Fibroblast of skin of scalp (primary cell): Measurements from ENCODE around the gene ZBTB37. TPM values are rescaled to one million over a fixed set of nuclear protein-coding genes. Genes with fewer than 3 reads are reported as not detected.
"Not testable (repeated sequence)": the region's sequence is repeated elsewhere in the genome, so short reads cannot be mapped to it uniquely, and the experiment has no call there.

ENCODE experiments used
- DNase-seq: peaks from one replicate; pipeline ENCODE4 v3.0.0-alpha.2; 2013
- polyA plus RNA-seq, 2 experiments: library from polyadenylated mRNA; unstranded; fragments of 120-200 nt; gene quantifications; one replicate each; pipeline ENCODE4 v1.2.1, GENCODE V29; 2013; ENCODE audit not compliant: insufficient read length in 2 of 2

Gene ZBTB37
- 2.2 TPM for polyA plus RNA-seq (2013, experiment 1 of 2; ENCODE audit: insufficient read length)
- 2.4 TPM for polyA plus RNA-seq (2013, experiment 2 of 2; ENCODE audit: insufficient read length)

GRCh38 chr1:173868266-173869020 is at the start of gene ZBTB37:
Gene ZBTB37 (plus strand): TSS chr1:173868380. CDS start chr1:173870226, 1,846 bp downstream.
- DNase-seq: no peak

DNA sequence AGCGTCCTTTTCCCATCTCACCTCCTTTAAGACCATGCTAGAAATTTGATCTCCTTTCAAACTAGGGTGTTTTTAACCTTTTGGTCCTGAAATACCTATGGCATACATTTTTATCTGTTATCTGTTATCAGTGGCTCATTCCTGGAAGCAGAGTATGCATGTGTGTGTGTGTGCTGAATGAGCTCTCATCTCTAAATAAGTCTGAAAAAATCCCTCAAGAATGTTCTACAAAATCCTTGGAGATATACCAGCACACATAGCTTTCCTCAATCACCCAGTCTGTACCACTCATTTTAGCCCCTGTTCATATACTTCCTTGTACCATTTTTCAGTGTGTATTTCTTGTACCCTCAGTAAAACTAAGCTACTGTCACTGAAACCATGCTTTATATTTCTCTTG is 49.7 kb upstream of the ZBTB37 start:
- no peak for DNase-seq

GRCh38 chr1:173821680-173822079 is 46.5 kb upstream of the ZBTB37 start:
- no peak for DNase-seq

- no peak for DNase-seq
Observed at GRCh38 chr1:173823781-173824314, 44.3 kb upstream of the ZBTB37 start.

GRCh38 chr1:173824315-173825081 is 43.7 kb upstream of the ZBTB37 start, which contains the start of the genes CENPL and DARS2:
Gene CENPL (minus strand): TSS chr1:173824883. CDS start chr1:173811299, 13,584 bp downstream.
Gene DARS2 (plus strand): TSS chr1:173824673. CDS start chr1:173825230, 557 bp downstream.
- DNase-seq: peak; percentile 98

DNA sequence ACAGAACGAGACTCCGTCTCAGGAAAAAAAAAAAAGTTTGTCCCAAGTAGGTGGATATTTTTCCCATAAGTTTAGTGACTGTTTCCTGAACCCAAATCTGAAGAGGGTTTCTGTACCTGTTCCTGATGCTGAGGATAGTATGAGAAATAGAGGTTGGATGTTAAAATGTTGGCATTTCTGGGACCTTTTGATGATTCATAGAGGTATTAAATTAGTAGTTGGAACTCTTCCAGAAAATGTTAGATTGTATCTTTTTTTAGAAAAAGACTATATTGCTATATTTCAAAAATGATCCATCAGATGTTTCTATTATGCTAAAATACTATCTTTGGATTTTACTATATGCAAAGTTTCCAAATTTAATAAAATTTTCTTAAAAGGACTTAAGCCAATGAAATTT is 40.6 kb upstream of the ZBTB37 start:
- no peak for DNase-seq

GRCh38 chr1:173832748-173833147 is 35.4 kb upstream of the ZBTB37 start:
- DNase-seq: no peak

- no peak for DNase-seq
Observed at GRCh38 chr1:173852105-173852504, 16.1 kb upstream of the ZBTB37 start.

DNA sequence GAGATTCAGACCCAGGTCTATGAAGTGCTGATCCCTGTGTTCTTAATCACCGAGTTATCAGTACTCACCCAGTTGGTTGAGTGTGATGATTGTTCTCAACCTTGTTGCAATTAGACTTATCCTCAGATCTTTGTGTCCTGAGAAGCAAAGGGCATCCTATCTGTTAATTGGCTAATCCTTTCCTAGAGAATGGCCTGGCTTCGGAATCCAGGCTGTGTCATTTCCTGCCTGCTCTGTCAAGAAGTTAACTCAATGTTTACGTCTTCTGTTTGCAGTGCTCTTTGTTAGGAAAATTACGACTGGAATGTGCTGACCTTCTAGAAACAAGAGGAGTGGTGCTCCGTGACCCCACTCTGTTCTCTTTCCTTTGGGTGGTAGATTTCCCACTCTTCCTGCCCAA is 15.1 kb upstream of the ZBTB37 start:
- peak; percentile 32 for DNase-seq

- DNase-seq: no peak
Observed at GRCh38 chr1:173856014-173856413, 12.2 kb upstream of the ZBTB37 start.

GRCh38 chr1:173856903-173857302 is 11.3 kb upstream of the ZBTB37 start:
- DNase-seq: no peak

GRCh38 chr1:173857363-173857917 is 10.7 kb upstream of the ZBTB37 start:
- no peak for DNase-seq

DNA sequence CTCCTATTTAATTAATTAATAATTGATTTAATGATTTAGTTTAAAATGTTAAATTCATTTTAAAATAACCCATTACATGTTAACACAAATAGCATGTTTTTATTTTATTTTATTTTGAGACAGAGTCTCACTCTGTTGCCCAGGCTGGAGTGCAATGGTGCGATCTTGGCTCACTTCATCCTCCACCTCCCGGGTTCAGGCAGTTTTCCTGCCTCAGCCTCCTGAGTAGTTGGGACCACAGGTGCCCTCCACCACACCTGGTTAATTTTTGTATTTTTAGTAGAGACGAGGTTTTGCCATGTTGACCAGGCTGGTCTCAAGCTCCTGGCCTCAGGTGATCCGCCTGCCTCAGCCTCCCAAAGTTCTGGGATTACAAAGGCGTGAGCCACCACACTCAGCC is 8.6 kb upstream of the ZBTB37 start:
- not testable (repeated sequence) for DNase-seq

DNA sequence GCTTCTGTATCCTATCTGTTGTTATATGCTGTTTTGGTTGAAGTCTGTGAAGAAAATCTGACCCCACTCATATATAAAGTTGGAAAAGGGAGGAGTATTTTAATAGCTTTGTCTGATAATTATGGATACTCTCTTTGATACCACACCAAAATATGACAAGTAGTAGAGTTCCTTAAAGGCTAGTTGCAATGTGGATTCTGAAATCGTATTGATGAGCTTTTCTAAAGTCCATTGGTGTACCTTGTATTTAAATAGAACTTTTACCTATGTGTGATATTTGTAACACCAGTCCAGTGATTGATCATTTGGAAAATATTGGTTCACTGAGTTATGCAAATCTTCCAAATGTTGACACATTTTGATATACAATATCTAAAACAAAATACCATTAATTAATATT is 8.1 kb upstream of the ZBTB37 start:
- DNase-seq: no peak

DNA sequence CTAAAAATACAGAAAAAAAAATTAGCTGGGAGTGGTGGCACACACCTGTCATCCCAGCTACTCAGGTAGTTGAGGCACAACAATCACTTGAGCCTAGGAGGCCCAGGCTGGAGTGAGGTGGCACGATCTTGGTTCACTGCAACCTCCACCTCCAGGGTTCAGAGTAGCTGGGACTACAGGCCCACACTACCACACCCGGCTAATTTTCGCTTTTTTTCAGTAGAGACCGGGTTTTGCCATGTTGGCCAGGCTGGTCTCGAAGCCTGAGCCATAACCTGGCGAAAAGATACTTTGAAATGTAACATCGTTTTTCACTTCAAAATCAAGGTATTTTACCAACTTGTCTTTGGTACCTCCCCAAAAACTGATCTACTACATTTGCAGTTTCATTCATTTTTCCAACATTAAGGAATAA is 6.4 kb upstream of the ZBTB37 start:
- peak; percentile 21 for DNase-seq

DNA sequence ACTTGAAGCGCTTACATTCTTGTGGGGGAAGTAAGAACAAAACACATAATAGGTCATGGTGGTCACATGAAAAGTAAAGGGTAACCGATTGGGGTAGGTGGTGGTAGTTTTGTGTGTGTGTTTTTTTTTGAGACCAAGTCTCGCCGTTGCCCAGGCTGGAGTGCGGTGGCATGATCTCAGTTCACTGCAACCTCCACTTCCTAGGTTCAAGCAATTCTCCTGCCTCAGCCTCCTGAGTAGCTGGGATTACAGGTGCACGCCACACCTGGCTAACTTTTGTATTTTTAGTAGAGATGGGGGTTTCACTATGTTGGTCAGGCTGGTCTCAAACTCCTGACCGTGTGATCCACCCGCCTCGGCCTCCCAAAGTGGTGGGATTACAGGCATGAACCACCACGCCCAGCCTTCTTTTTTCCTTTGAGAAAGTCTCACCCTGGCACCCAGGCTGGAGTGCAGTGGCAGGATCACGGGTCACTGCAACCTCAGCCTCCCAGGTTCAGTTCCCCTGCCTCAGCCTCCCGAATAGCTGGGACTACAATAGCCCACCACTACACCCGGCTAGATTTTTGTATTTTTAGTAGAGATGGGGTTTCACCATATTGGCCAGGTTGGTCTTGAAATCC is 5.9 kb upstream of the ZBTB37 start:
- not testable (repeated sequence) for DNase-seq

- no peak for DNase-seq
Observed at GRCh38 chr1:173862769-173863223, 5.4 kb upstream of the ZBTB37 start.

DNA sequence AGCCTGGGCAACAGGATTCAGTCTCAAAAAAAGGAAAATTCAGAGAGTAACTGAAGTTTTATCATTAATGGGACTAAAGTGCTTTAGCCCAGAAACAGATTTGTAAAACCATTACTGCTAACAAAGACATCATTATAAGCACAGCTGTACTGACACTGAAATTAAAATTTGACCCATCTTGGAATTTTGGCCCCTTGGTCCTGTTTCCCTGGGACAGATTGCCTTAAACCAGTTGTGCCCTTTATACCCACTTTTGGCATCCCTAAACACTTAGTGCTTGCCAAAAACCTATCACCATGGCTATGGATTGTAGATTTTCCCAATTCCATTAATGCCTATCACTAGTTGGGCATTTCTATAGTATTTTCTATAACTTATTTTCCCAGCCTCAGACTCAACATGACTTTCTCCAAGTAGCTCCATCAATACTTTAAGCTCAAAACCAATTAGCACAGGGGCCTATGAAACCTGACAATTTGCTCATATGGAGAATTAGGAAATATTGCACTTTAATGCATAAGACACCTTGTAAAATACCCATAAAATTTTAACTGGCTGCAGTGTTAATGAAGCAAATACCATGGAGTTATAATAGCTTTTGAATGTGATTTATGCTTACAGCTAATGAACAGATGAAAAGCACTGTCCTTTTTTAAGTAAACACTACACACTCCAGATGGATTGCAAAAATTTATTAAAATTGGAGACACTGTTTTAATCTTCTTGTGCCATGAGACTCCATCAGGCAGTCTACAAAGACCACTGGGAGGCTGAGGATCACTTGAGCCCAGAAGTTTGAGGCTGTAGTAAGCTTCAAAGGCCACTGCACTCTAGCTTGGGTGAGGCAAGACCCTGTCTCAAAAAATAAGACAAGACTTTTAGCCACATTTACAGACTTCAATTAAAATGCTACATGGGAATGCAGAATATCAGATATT is 4.7 kb upstream of the ZBTB37 start:
- no peak for DNase-seq

DNA sequence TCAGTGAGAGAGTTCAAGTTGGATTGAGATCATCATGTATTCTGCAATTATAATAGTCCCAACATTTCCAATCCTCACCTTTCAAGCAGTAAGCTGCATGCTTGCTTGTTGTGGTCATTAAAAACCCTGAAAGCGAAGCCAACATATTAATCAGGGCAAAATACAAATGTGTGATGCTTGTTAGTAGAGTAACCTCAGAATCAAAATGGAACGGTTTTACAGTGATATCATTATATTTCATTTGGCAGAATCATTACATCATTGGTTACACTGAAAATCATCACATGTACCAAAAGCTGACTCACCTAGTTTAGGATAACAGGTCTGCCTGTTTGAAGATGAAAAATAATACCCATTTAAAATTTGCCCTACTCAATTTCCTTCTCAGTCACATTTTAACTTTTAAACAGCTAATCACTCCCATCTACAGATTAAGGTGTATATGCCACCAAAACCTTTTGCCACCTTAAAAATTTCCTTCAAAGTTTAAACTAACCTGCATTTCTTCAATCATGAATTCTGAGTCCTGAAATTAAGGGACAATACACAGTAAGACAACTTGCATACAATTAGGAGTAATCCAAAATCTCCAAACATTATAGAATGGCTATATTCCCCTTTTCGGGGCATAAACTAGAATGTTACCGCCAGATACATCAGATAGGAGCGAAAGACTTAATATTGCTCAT is 3.9 kb upstream of the ZBTB37 start:
- DNase-seq: no peak

DNA sequence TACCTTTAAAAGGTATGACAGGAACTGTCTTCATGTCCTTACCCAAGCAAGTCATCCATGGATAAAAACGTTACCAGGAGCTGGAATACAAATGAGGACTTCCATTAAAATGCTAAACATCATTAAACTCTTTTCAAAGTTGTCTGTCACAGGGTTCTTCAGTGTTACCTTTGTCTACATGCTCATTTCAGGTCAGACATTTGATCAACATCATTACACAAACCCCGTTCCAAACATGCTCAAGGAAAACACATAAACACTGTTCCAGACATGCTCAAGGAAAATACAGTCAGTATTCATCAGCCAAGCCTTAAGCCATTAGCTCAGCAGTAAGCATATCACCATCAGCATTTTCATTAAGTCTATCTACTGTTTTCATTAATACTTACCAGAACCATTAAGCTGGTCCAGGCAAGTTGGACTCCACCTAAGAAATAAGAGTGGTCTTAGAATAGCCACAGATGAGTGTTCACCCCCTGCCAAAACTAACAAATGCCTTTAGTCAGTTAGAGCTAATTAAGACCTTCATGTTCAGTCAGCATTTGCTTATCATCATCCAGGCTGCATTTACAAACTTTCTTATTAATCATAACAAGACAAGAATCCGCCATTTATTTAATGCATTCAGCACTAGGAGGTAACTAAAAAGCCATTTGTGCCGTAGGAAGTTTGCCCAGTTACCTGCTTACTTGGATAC is 2.6 kb upstream of the ZBTB37 start:
- DNase-seq: no peak
